ENCODE data around the gene HOXA6. TPM values are rescaled to one million over a fixed set of nuclear protein-coding genes. Genes with fewer than 3 reads are reported as not detected.

Gene HOXA6
- total and polyA plus RNA-seq, 11 donors = not detected

- Histone ChIP-seq H3K4me1 (peaks cover 0 to 28% (median 18%) of the 10 kb centered on the region in 12 donors), H3K9me3 (no peaks in the 10 kb centered on the region), H3K27me3 (peaks cover 87 to 100% (median 100%) of the 10 kb centered on the region in 9 donors), H3K4me3 (no peak overlapping the region), H3K27ac (peak overlapping the region in 1 of 12 donors; percentile 91), H3K36me3 (no peaks in the 10 kb centered on the region)
- DNase-seq (no peak), ATAC-seq (no peak)
- TF ChIP-seq POLR2A (IDR thresholded peaks at IDR 0.05) = no peak
- intact Hi-C loops (cut with DNase I) = loop anchor here in 1 of 10 donors (10.0 kb wide), 1 partner anchor 1314 kb away; no protein-coding TSS in a partner anchor
- WGBS, 4 donors = 63 to 81% (median 76%) methylated on average over 6 of the region's 6 CpGs
These were observed 30.8 kb upstream of the HOXA6 start for GRCh38 chr7:27178366-27178765.

GRCh38 chr7:27177795-27178320, 30.3 kb upstream of the HOXA6 start:
- ATAC-seq = no peak
- no peaks in the 10 kb centered on the region for H3K9me3 ChIP-seq
- peaks cover 87 to 100% (median 100%) of the 10 kb centered on the region in 9 donors for H3K27me3 ChIP-seq
- intact Hi-C loops (cut with DNase I) = loop anchor here in 1 of 10 donors (10.0 kb wide), 1 partner anchor 1313 kb away; no protein-coding TSS in a partner anchor
- WGBS, 4 donors = 71 to 89% (median 81%) methylated on average over 5 of the region's 5 CpGs
- peaks cover 0 to 28% (median 19%) of the 10 kb centered on the region in 12 donors for H3K4me1 ChIP-seq
- H3K27ac ChIP-seq = peak overlapping the region in 1 of 12 donors; percentile 91
- no peak for DNase-seq
- no peaks in the 10 kb centered on the region for H3K36me3 ChIP-seq
- H3K4me3 ChIP-seq = no peak overlapping the region
- TF ChIP-seq CTCF (IDR thresholded peaks at IDR 0.05) (no peak), POLR2A (IDR thresholded peaks at IDR 0.05) (no peak)

DNA sequence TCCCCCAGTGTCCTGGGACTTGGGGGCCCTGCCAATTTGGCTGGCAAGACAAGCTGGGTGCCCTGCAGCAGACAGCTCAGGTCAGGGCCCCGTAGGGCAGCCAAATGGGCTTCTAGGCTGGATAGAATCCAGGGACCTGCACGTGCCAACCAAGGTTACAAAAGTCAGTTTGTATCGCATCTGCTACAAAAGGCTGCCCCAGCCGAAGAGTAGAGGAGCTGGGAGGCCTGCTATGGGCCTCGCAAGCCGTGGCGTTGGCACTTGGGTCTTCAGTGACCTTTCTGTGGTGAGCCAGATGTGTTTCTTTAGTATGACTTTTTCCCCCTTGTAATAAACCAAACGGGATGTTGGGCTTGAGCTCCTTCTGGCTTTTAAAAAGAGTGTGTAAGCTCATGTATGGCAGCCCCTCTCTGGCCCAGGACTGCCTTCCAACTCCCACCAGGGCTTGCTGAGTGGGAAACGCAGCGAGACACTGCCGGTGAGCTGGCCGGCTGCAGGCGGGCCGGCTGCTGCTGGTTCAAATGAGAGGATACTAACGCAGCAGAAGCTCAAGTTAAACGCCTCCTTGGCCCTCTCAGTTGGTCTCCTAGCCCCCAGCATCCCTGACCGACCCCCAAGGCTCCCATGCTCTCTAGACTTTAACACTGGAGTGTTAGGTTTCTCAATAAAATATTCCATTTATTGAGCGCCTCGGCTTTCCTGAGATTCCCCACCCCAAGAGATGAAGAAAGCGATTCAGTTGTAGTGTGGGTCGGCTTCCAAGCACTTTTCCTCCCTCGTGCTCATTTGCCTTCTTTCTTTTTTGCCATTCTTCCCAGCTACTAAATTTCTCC, 29.6 kb upstream of the HOXA6 start:
- peaks cover 88 to 100% (median 100%) of the 10 kb centered on the region in 9 donors for H3K27me3 ChIP-seq
- DNase-seq (peak in 1 of 5 donors; percentile 32), ATAC-seq (no peak)
- TF ChIP-seq POLR2A (IDR thresholded peaks at IDR 0.05) (no peak), CTCF (IDR thresholded peaks at IDR 0.05) (no peak)
- WGBS, 4 donors = 61 to 76% (median 72%) methylated on average over 22 of the region's 22 CpGs
- H3K4me1 ChIP-seq = peaks cover 0 to 33% (median 21%) of the 10 kb centered on the region in 12 donors
- no peak overlapping the region for H3K4me3 ChIP-seq
- peak overlapping the region in 1 of 12 donors; percentile 91 for H3K27ac ChIP-seq
- intact Hi-C loops (cut with DNase I) = loop anchor here in 1 of 10 donors (10.0 kb wide), 1 partner anchor 1312 kb away; no protein-coding TSS in a partner anchor
- no peaks in the 10 kb centered on the region for H3K9me3 ChIP-seq
- H3K36me3 ChIP-seq = no peaks in the 10 kb centered on the region

DNA sequence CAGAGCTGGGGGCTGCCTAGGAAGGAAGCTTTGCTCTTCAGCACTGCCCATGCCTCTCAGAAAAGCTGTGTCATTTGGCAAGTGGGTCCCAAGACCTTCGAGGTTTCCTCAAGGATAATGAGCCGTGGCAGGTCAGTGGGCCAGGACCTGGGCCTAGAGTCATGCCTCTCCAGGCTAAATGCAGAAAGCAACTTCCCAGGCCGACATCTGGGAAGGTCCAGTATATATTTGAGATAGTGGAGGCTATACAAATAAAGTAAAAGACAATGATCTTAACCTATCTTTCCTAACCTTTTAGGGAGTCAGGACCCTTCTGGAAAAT, 28.9 kb upstream of the HOXA6 start:
- intact Hi-C loops (cut with DNase I) = loop anchor here in 1 of 10 donors (10.0 kb wide), 1 partner anchor 1312 kb away; no protein-coding TSS in a partner anchor
- H3K4me3 ChIP-seq = no peak overlapping the region
- TF ChIP-seq CTCF (IDR thresholded peaks at IDR 0.05) (no peak), POLR2A (IDR thresholded peaks at IDR 0.05) (no peak)

More for the DNA sequence above, 28.9 kb upstream of the HOXA6 start:
- H3K27ac ChIP-seq = peak overlapping the region in 1 of 12 donors; percentile 91
- peaks cover 88 to 100% (median 100%) of the 10 kb centered on the region in 9 donors for H3K27me3 ChIP-seq
- peaks cover 0 to 40% (median 23%) of the 10 kb centered on the region in 12 donors for H3K4me1 ChIP-seq
- H3K36me3 ChIP-seq = no peaks in the 10 kb centered on the region
- ATAC-seq (no peak), DNase-seq (no peak)
- whole genome bisulfite sequencing, 4 donors = 72 to 85% (median 76%) methylated on average over 3 of the region's 3 CpGs
- H3K9me3 ChIP-seq = no peaks in the 10 kb centered on the region

Measured in heart left ventricle (tissue), 16 donors.